CD8-positive, alpha-beta memory T cell (primary cell): ENCODE measurements around the gene SLC39A5. TPM values are rescaled to one million over a fixed set of nuclear protein-coding genes. Genes with fewer than 3 reads are reported as not detected.
"Not testable (repeated sequence)": the region's sequence is repeated elsewhere in the genome, so short reads cannot be mapped to it uniquely, and the experiment has no call there.

ENCODE experiments used
- CTCF ChIA-PET: fragments of 350-600 bp; sonication (Branson Sonifier 250); formaldehyde crosslinking; loops from one replicate; lab custom pipeline; 2021; ENCODE audit warnings: antibody characterized with exemption; lab: Charles Lee
- POLR2A ChIA-PET: fragments of 350-600 bp; sonication (Branson Sonifier 250); formaldehyde crosslinking; loops from one replicate; lab custom pipeline; 2021; ENCODE audit warnings: antibody characterized with exemption; lab: Charles Lee
- DNase-seq, 5 donors: peaks; one replicate each; pipeline versions ENCODE4 v3.0.0 to v3.0.0-alpha.2; 2020 to 2022; ENCODE audit warnings: mixed read lengths in 1 of 5
- H3K27ac ChIP-seq: one replicate; pipeline ENCODE4 v1.7.0; 2013; ENCODE audit warnings: low read depth, mild to moderate bottlenecking, low read length, moderate library complexity
- H3K27me3 ChIP-seq: 2 replicates; pipeline ENCODE4 v1.7.0; 2013; ENCODE audit warnings: low read length, mild to moderate bottlenecking; ENCODE audit not compliant: insufficient read depth, poor library complexity, severe bottlenecking
- H3K36me3 ChIP-seq: 2 replicates; pipeline ENCODE4 v1.7.0; 2013; ENCODE audit warnings: mild to moderate bottlenecking, low read length, moderate library complexity; ENCODE audit not compliant: insufficient read depth
- H3K4me1 ChIP-seq: 2 replicates; pipeline ENCODE4 v1.7.0; 2013; ENCODE audit warnings: mild to moderate bottlenecking, low read length, moderate library complexity; ENCODE audit not compliant: insufficient read depth
- H3K4me3 ChIP-seq: 2 replicates; pipeline ENCODE4 v1.7.0; 2013; ENCODE audit warnings: mild to moderate bottlenecking, low read length
- H3K9me3 ChIP-seq: 2 replicates; pipeline ENCODE4 v1.7.0; 2013; ENCODE audit warnings: mild to moderate bottlenecking, low read length
- H3K27ac Mint-ChIP-seq, 8 donors: one replicate each; pipeline ENCODE4 v1.8.0; 2020 to 2021; ENCODE audit warnings: mixed read lengths in 8 of 8, mild to moderate bottlenecking in 6 of 8, inconsistent platforms in 3 of 8, moderate library complexity in 3 of 8
- H3K27me3 Mint-ChIP-seq, 2 donors: one replicate each; pipeline ENCODE4 v1.8.0; 2020 to 2021; ENCODE audit warnings: mixed read lengths in 2 of 2, mild to moderate bottlenecking in 1 of 2, moderate library complexity in 1 of 2
- H3K36me3 Mint-ChIP-seq, 3 donors: one replicate each; pipeline ENCODE4 v1.8.0; 2020 to 2021; ENCODE audit warnings: mixed read lengths in 3 of 3, inconsistent platforms in 1 of 3, mild to moderate bottlenecking in 1 of 3
- H3K4me1 Mint-ChIP-seq, 3 donors: one replicate each; pipeline ENCODE4 v1.8.0; 2020 to 2021; ENCODE audit warnings: mixed read lengths in 3 of 3, inconsistent platforms in 1 of 3, mild to moderate bottlenecking in 1 of 3
- H3K4me3 Mint-ChIP-seq, 7 donors: one replicate each; pipeline ENCODE4 v1.8.0; 2020 to 2021; ENCODE audit warnings: mixed read lengths in 7 of 7, mild to moderate bottlenecking in 6 of 7, moderate library complexity in 4 of 7, inconsistent platforms in 2 of 7
- H3K9me3 Mint-ChIP-seq, 5 donors: one replicate each; pipeline ENCODE4 v1.8.0; 2020 to 2022; ENCODE audit warnings: mixed read lengths in 5 of 5, mild to moderate bottlenecking in 3 of 5, moderate library complexity in 2 of 5, inconsistent platforms in 1 of 5
- polyA plus RNA-seq: library from polyadenylated mRNA; unstranded; fragments of 300-500 nt; fragmentation: Illumina TruSeq; gene quantifications from one replicate; pipeline ENCODE4 v1.2.3, GENCODE V29; 2021
- total RNA-seq, 2 experiments: library from RNA; stranded (reverse); gene quantifications; one replicate each; pipeline ENCODE4 v1.2.3, GENCODE V29; 2021

SLC39A5 gene
- total and polyA plus RNA-seq, 3 experiments from 2014 or later = 0.35 to 0.62 TPM; not detected in 1

- Mint-ChIP-seq H3K4me1 (peaks cover 25 to 37% (median 29%) of the 10 kb centered on the region in 3 donors), H3K27ac (peak within 1 kb of the TSS; percentile 81 to 96 (median 92)), H3K4me3 (peak within 1 kb of the TSS; percentile 90 to 95 (median 91)), H3K36me3 (peaks cover 5 to 38% (median 10%) of the 10 kb centered on the region in 3 donors), H3K27me3 (no peaks in the 10 kb centered on the region), H3K9me3 (no peaks in the 10 kb centered on the region)
- ChIA-PET CTCF (interaction anchor here (0.7 to 3.7 kb wide), 21 partner anchors 8 to 142 kb away, joined by 3 to 19 read pairs (median 4); partner anchors contain the start of genes COQ10A, RNF41, RPL41 and SMARCC2), POLR2A (interaction anchor here (0.6 to 1.7 kb wide), 7 partner anchors 9 to 203 kb away, joined by 3 to 11 read pairs (median 5); partner anchors contain the start of genes CNPY2, COQ10A, RNF41 and ZC3H10)
- Histone ChIP-seq H3K27ac (peak within 1 kb of the TSS; percentile 86), H3K36me3 (peaks cover 16% of the 10 kb centered on the region), H3K27me3 (no peaks in the 10 kb centered on the region), H3K4me1 (peaks cover 23% of the 10 kb centered on the region), H3K9me3 (no peaks in the 10 kb centered on the region), H3K4me3 (peak within 1 kb of the TSS; percentile 92)
- DNase-seq = peak; percentile 75 to 86 (median 83)
Measured at GRCh38 chr12:56258068-56258819, 28.4 kb downstream of the SLC39A5 start, which contains the start of gene ANKRD52. ANKRD52 (minus strand) TSS chr12:56258384; CDS start chr12:56258269, 115 bp downstream.

- Mint-ChIP-seq H3K4me1 (peaks cover 25 to 37% (median 29%) of the 10 kb centered on the region in 3 donors), H3K27me3 (no peaks in the 10 kb centered on the region), H3K9me3 (no peaks in the 10 kb centered on the region), H3K27ac (peak overlapping the region; percentile 66 to 96 (median 92)), H3K4me3 (peak overlapping the region; percentile 90 to 95 (median 91)), H3K36me3 (peaks cover 5 to 32% (median 10%) of the 10 kb centered on the region in 3 donors)
- Histone ChIP-seq H3K36me3 (peaks cover 10% of the 10 kb centered on the region), H3K4me1 (peaks cover 23% of the 10 kb centered on the region), H3K9me3 (no peaks in the 10 kb centered on the region), H3K27ac (peak overlapping the region; percentile 86), H3K4me3 (peak overlapping the region; percentile 92), H3K27me3 (no peaks in the 10 kb centered on the region)
- DNase-seq = no peak
- POLR2A ChIA-PET = interaction anchor here (0.6 to 1.7 kb wide), 3 partner anchors 8 to 188 kb away, joined by 4 to 11 read pairs (median 7); partner anchors contain the start of genes COQ10A and RNF41
- CTCF ChIA-PET = interaction anchor here (0.7 to 3.7 kb wide), 14 partner anchors 9 to 143 kb away, joined by 3 to 19 read pairs (median 4); partner anchors contain the start of genes COQ10A, RNF41, RPL41 and SMARCC2
Measured at GRCh38 chr12:56258820-56259183, 29.0 kb downstream of the SLC39A5 start.

GRCh38 chr12:56260380-56260779 is 30.5 kb downstream of the SLC39A5 start:
- Mint-ChIP-seq H3K27ac (peak overlapping the region in 2 of 8 donors; percentile 37 to 59), H3K27me3 (no peaks in the 10 kb centered on the region), H3K4me1 (peaks cover 22 to 29% (median 22%) of the 10 kb centered on the region in 3 donors), H3K9me3 (no peaks in the 10 kb centered on the region), H3K36me3 (peaks cover 0 to 17% (median 3%) of the 10 kb centered on the region in 3 donors), H3K4me3 (peak overlapping the region in 4 of 7 donors; percentile 33 to 82 (median 69))
- Histone ChIP-seq H3K27me3 (no peaks in the 10 kb centered on the region), H3K36me3 (no peaks in the 10 kb centered on the region), H3K9me3 (no peaks in the 10 kb centered on the region), H3K4me1 (peaks cover 23% of the 10 kb centered on the region), H3K4me3 (no peak overlapping the region), H3K27ac (no peak overlapping the region)
- CTCF ChIA-PET = no interaction called here
- POLR2A ChIA-PET = no interaction called here
- DNase-seq = no peak

- no peaks in the 10 kb centered on the region for H3K9me3 Mint-ChIP-seq
- H3K4me1 Mint-ChIP-seq = peaks cover 21 to 28% (median 24%) of the 10 kb centered on the region in 3 donors
- H3K36me3 Mint-ChIP-seq = peaks cover 0 to 13% (median 3%) of the 10 kb centered on the region in 3 donors
- H3K27me3 Mint-ChIP-seq = no peaks in the 10 kb centered on the region
- H3K4me3 ChIP-seq = no peak overlapping the region
- POLR2A ChIA-PET = no interaction called here
- DNase-seq = no peak
- H3K4me1 ChIP-seq = peaks cover 23% of the 10 kb centered on the region
- peak overlapping the region in 2 of 8 donors; percentile 21 to 59 for H3K27ac Mint-ChIP-seq
- H3K27ac ChIP-seq = no peak overlapping the region
- peak overlapping the region in 2 of 7 donors; percentile 4 to 59 for H3K4me3 Mint-ChIP-seq
- CTCF ChIA-PET = no interaction called here
- H3K27me3 ChIP-seq = no peaks in the 10 kb centered on the region
- no peaks in the 10 kb centered on the region for H3K36me3 ChIP-seq
- H3K9me3 ChIP-seq = no peaks in the 10 kb centered on the region
Measured at GRCh38 chr12:56260921-56261320, 31.1 kb downstream of the SLC39A5 start.

GRCh38 chr12:56261503-56262232 is 31.8 kb downstream of the SLC39A5 start:
- no peaks in the 10 kb centered on the region for H3K27me3 Mint-ChIP-seq
- ChIA-PET CTCF (no interaction called here), POLR2A (no interaction called here)
- no peak for DNase-seq
- H3K4me1 ChIP-seq = peaks cover 21% of the 10 kb centered on the region
- no peaks in the 10 kb centered on the region for H3K9me3 ChIP-seq
- H3K9me3 Mint-ChIP-seq = no peaks in the 10 kb centered on the region
- peaks cover 19 to 26% (median 23%) of the 10 kb centered on the region in 3 donors for H3K4me1 Mint-ChIP-seq
- no peak overlapping the region for H3K27ac ChIP-seq
- peak overlapping the region in 1 of 7 donors; percentile 4 for H3K4me3 Mint-ChIP-seq
- H3K36me3 ChIP-seq = no peaks in the 10 kb centered on the region
- H3K27ac Mint-ChIP-seq = peak overlapping the region in 1 of 8 donors; percentile 3
- H3K36me3 Mint-ChIP-seq = peaks cover 0 to 9% (median 0%) of the 10 kb centered on the region in 3 donors
- no peaks in the 10 kb centered on the region for H3K27me3 ChIP-seq
- H3K4me3 ChIP-seq = no peak overlapping the region

GRCh38 chr12:56262955-56263354 is 33.1 kb downstream of the SLC39A5 start:
- H3K9me3 Mint-ChIP-seq, H3K27ac Mint-ChIP-seq, H3K4me3 Mint-ChIP-seq, H3K4me3 ChIP-seq, H3K27me3 ChIP-seq, DNase-seq, H3K27ac ChIP-seq, H3K27me3 Mint-ChIP-seq, H3K36me3 ChIP-seq, H3K9me3 ChIP-seq, H3K36me3 Mint-ChIP-seq: not testable (repeated sequence)
- H3K4me1 ChIP-seq = peaks cover 18% of the 10 kb centered on the region
- H3K4me1 Mint-ChIP-seq = peaks cover 24 to 26% (median 24%) of the 10 kb centered on the region in 3 donors
- ChIA-PET POLR2A (interaction anchor here (0.7 kb wide), 1 partner anchor 74 kb away, joined by 11 read pairs; the partner anchor contains the start of gene SMARCC2), CTCF (interaction anchor here (1.2 to 1.3 kb wide), 2 partner anchors 10 to 40 kb away, joined by 4 read pairs; no protein-coding TSS in a partner anchor)

- Mint-ChIP-seq H3K4me1 (peaks cover 18 to 21% (median 21%) of the 10 kb centered on the region in 3 donors), H3K4me3 (peak overlapping the region; percentile 89 to 97 (median 95)), H3K27ac (peak overlapping the region; percentile 80 to 99 (median 96)), H3K36me3 (peaks cover 0 to 28% (median 2%) of the 10 kb centered on the region in 3 donors)
- Histone ChIP-seq H3K27ac (peak overlapping the region; percentile 98), H3K4me3 (peak overlapping the region; percentile 93), H3K4me1 (peaks cover 12% of the 10 kb centered on the region)
- not testable (repeated sequence) for DNase-seq, H3K36me3 ChIP-seq, H3K9me3 Mint-ChIP-seq, H3K9me3 ChIP-seq, H3K27me3 ChIP-seq, H3K27me3 Mint-ChIP-seq
- ChIA-PET CTCF (interaction anchor here (0.7 to 2.8 kb wide), 15 partner anchors 8 to 201 kb away, joined by 3 to 18 read pairs (median 3); partner anchors contain the start of genes ANKRD52, ESYT1, SMARCC2 and ZC3H10), POLR2A (interaction anchor here (0.5 to 1.7 kb wide), 8 partner anchors 8 to 293 kb away, joined by 3 to 11 read pairs (median 4); partner anchors contain the start of genes ANKRD52, RNF41, SPRYD4 and TIMELESS)
Measured at GRCh38 chr12:56266068-56266692, 36.3 kb downstream of the SLC39A5 start.
